ENCODE results near the gene ALB.

The ALB gene

GRCh38 chr4:73432169-73433000, 28.3 kb downstream of the ALB start:
- DNase-seq, result no peak

- no peak for DNase-seq
Measured at GRCh38 chr4:73433140-73433539, 29.1 kb downstream of the ALB start.

- peak; percentile 13 for DNase-seq
Measured at GRCh38 chr4:73434311-73434710, 30.2 kb downstream of the ALB start.

GRCh38 chr4:73435984-73436383, 31.9 kb downstream of the ALB start, which contains the start of gene AFP:
TSS of gene AFP (plus strand) at chr4:73436221. CDS start at chr4:73436263, 42 bp downstream.
- no peak for DNase-seq

GRCh38 chr4:73436674-73437557, 32.8 kb downstream of the ALB start:
- DNase-seq, result no peak

GRCh38 chr4:73437558-73437956, 33.5 kb downstream of the ALB start:
- DNase-seq, result no peak

- no peak for DNase-seq
Measured at GRCh38 chr4:73438048-73438447, 34.0 kb downstream of the ALB start.

- DNase-seq, result no peak
Measured at GRCh38 chr4:73438582-73439215, 34.6 kb downstream of the ALB start.

GRCh38 chr4:73439445-73439844, 35.4 kb downstream of the ALB start:
- no peak for DNase-seq

GRCh38 chr4:73439991-73440390, 35.9 kb downstream of the ALB start:
- no peak for DNase-seq

GRCh38 chr4:73440653-73441052, 36.6 kb downstream of the ALB start:
- DNase-seq, result no peak

- no peak for DNase-seq
Measured at GRCh38 chr4:73442275-73442674, 38.2 kb downstream of the ALB start.

GRCh38 chr4:73443224-73443623, 39.1 kb downstream of the ALB start:
- DNase-seq, result no peak

- no peak for DNase-seq
Measured at GRCh38 chr4:73445383-73446335, 41.6 kb downstream of the ALB start.

- peak; percentile 43 for DNase-seq
Measured at GRCh38 chr4:73446336-73446938, 42.4 kb downstream of the ALB start.

- DNase-seq, result peak; percentile 2
Measured at GRCh38 chr4:73447671-73448070, 43.6 kb downstream of the ALB start.

- DNase-seq, result no peak
Measured at GRCh38 chr4:73448448-73449203, 44.5 kb downstream of the ALB start.

- DNase-seq, result peak; percentile 77
Measured at GRCh38 chr4:73450398-73451004, 46.4 kb downstream of the ALB start.

- DNase-seq, result no peak
Measured at GRCh38 chr4:73451404-73451803, 47.3 kb downstream of the ALB start.

- DNase-seq, result no peak
Measured at GRCh38 chr4:73451981-73452747, 48.1 kb downstream of the ALB start.

Data from HCEC 1CT (cell line).